ENCODE measurements around the gene RNF166. TPM values are rescaled to one million over a fixed set of nuclear protein-coding genes. Genes with fewer than 3 reads are reported as not detected.

RNF166 gene
- total RNA-seq, 1 donor from 2014 or later = 14.2 TPM

DNA sequence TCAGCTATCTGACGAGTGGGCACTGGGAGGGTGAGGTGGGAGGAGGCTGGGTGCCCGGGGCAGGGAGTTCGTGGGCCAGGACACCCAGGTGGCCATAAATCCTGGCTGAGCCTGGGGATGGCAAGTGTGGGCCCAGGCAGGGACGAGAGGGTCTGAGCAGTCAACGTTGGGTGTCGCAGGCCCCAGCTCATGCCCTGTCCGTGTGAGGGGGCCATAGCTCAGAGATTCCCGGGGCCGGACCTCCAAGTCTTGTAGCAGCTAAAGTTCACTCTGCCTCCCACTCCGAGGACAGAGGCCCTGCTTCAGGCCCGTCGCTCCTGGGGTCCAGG lies 34.5 kb upstream of the RNF166 start:
- no peaks in the 10 kb centered on the region for H3K36me3 ChIP-seq
- no peak for DNase-seq
- H3K9me3 ChIP-seq (replicated peaks) = no peaks in the 10 kb centered on the region
- no peak overlapping the region for H3K27ac ChIP-seq (replicated peaks)
- H3K4me1 ChIP-seq = peaks cover 30% of the 10 kb centered on the region
- H3K27me3 ChIP-seq (ENCODE audit: low read depth) = no peaks in the 10 kb centered on the region
- no peak overlapping the region for H3K4me3 ChIP-seq
- TF ChIP-seq, protein P1, sequence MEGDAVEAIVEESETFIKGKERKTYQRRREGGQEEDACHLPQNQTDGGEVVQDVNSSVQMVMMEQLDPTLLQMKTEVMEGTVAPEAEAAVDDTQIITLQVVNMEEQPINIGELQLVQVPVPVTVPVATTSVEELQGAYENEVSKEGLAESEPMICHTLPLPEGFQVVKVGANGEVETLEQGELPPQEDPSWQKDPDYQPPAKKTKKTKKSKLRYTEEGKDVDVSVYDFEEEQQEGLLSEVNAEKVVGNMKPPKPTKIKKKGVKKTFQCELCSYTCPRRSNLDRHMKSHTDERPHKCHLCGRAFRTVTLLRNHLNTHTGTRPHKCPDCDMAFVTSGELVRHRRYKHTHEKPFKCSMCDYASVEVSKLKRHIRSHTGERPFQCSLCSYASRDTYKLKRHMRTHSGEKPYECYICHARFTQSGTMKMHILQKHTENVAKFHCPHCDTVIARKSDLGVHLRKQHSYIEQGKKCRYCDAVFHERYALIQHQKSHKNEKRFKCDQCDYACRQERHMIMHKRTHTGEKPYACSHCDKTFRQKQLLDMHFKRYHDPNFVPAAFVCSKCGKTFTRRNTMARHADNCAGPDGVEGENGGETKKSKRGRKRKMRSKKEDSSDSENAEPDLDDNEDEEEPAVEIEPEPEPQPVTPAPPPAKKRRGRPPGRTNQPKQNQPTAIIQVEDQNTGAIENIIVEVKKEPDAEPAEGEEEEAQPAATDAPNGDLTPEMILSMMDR (IDR thresholded peaks at IDR 0.05; ENCODE audit: borderline replicate concordance) = no peak
- intact Hi-C loops (cut with micrococcal nuclease) = loop anchor here (5.0 kb wide), 1 partner anchor 42 kb away; no protein-coding TSS in a partner anchor

DNA sequence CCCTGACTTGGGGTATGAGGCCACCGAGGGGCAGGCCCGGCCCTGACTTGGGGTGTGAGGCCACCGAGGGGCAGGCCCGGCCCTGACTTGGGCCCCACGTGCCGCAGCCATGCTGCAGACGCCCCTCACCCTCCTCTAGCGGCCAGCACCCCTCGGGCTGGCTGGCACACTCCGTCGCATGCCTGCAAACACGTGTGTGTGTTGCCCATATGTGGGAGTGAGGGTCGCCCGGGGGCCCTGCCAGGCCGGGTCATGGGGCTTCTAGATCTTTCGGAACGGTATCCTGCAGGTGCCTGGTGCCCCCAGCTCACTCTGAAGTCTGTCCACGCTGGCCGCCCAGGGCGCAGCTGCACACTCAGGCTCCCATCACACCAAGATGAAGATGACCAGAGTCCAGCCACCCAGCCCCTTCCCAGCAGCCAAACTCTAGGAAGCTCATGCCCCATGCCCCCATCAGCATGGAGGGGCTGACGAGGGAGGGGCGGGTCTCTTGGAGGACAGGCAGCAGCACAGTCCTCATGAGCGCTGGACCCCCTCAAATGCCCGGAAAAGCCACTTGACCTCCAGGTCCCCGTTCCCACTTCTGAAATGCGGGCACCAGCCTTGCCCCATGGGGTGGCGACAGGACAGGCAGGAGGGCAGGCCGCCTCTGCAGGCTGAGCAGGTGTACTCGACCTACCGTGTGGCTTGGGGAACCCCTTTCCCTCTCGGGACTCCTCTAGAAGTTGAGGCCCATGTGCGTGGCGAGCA lies 33.9 kb upstream of the RNF166 start:
- TF ChIP-seq, protein P1 (IDR thresholded peaks at IDR 0.05; ENCODE audit: borderline replicate concordance) = no peak
- no peak for DNase-seq

DNA sequence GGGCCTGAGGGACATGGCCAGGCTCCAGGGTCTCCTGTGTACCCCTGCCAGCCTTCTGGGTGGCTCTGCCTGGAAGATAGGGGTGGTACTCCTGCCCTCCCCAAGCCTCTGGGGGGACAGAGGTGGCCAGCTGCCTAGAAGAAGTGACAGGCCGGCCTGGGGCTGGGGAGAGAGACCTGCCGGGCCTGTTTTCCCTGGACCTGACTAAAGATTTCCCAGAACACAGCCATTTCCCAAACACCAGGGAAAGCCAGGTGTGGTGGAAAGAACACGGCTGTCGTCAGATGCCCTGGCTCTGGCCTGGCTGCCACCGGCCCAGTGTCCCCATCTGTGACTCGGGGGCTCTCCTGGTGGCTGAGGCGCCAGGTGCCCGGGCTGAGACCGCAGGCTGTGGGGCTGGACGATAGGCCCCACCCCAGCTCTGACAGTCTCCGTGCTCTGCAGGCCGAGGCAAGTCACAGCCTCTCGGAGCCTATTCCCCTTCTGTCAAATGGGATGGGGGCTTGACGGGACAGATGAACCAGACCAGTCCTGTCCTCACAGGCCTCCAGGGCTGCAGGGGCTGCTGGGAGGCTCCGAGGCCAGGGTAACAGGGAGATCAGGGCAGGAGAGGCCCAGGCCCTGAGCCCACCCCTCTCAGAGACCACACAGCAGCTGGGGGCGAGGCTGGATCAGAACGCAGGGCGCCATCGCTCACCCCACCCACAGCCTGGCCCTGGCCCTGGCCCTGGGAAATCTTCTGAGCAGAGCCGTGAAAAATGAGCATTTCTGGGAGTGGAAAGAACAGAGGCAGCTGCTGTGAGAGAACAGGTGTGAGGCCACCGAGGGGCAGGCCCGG lies 33.1 kb upstream of the RNF166 start:
- Histone ChIP-seq H3K27ac (replicated peaks) (no peak overlapping the region), H3K27me3 (ENCODE audit: low read depth) (no peaks in the 10 kb centered on the region), H3K9me3 (replicated peaks) (no peaks in the 10 kb centered on the region), H3K36me3 (peaks cover 3% of the 10 kb centered on the region), H3K4me3 (no peak overlapping the region), H3K4me1 (peaks cover 17% of the 10 kb centered on the region)
- no peak for DNase-seq
- TF ChIP-seq, protein P1 (IDR thresholded peaks at IDR 0.05; ENCODE audit: borderline replicate concordance) = no peak
- intact Hi-C loops (cut with micrococcal nuclease) = loop anchor here (10.0 kb wide), 1 partner anchor 475 kb away; the partner anchor contains the start of gene ZNF778

More for the DNA sequence above, 33.9 kb upstream of the RNF166 start:
- intact Hi-C loops (cut with micrococcal nuclease) = loop anchor here (5.0 to 10.0 kb wide), 2 partner anchors 42 to 475 kb away; partner anchors contain the start of gene ZNF778
- H3K4me1 ChIP-seq = peaks cover 25% of the 10 kb centered on the region
- H3K27ac ChIP-seq (replicated peaks) = no peak overlapping the region
- no peaks in the 10 kb centered on the region for H3K36me3 ChIP-seq
- H3K27me3 ChIP-seq (ENCODE audit: low read depth) = no peaks in the 10 kb centered on the region
- H3K4me3 ChIP-seq = no peak overlapping the region
- no peaks in the 10 kb centered on the region for H3K9me3 ChIP-seq (replicated peaks)

DNA sequence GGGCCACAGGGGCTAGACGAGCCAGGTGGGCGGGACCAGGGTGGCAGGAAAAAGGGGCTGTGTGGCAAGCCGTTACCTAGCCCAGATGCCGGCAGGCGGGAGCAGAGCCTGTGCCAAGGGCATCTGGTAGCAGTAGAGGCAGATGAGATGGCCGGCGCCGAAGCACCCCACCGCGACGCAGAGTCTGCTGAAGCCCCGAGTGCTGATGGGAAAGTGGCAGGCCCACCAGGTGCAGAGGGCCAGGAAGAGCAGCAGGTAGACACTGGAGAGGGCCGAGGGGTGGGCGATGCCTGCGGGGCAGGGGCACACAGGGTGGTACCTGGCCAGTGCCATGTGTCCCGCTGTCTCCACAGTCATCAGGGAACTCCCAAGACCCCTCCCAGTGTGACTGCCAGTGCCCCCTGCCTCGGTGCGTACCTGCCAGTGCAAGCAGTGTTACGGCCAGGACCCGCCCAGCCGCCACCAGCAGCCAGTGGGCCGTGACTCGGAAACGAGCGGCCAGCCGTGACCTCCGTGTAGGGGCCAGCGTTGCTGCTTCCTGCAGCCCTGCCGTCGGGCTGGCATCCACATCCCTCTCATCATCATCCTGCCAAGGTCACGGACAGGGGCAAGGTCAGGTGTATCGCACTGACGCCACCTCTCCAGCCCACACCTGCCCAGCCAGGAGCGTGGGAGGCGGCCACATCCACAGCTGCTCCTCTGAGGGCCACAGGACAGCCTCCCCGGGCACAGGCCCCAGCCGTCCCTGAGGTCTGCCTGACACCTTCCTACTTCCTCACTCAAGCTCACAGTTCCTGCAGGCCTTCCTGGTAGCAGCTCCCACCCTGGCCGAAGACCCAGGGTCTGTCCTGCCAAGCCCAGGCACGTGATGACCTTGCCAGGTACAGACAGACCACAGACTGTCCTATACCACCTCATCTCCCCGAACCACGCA lies 32.2 kb upstream of the RNF166 start:
- Histone ChIP-seq H3K9me3 (replicated peaks) (no peaks in the 10 kb centered on the region), H3K27ac (replicated peaks) (no peak overlapping the region), H3K4me1 (peaks cover 7% of the 10 kb centered on the region), H3K4me3 (no peak overlapping the region), H3K36me3 (peaks cover 5% of the 10 kb centered on the region), H3K27me3 (ENCODE audit: low read depth) (no peaks in the 10 kb centered on the region)
- TF ChIP-seq, protein P1 (IDR thresholded peaks at IDR 0.05; ENCODE audit: borderline replicate concordance) = no peak
- intact Hi-C loops (cut with micrococcal nuclease) = loop anchor here (10.0 kb wide), 1 partner anchor 476 kb away; the partner anchor contains the start of gene ZNF778
- DNase-seq = no peak

All from left ventricle myocardium inferior (tissue), 1 donor.